ENCODE data around the gene NBDY. TPM values are rescaled to one million over a fixed set of nuclear protein-coding genes. Genes with fewer than 3 reads are reported as not detected.
A peak's percentile ranks its signal among the peaks of the same experiment; 100 is the strongest.

Gene NBDY
- total RNA-seq, 1 donor from 2014 or later = 90.1 TPM

DNA sequence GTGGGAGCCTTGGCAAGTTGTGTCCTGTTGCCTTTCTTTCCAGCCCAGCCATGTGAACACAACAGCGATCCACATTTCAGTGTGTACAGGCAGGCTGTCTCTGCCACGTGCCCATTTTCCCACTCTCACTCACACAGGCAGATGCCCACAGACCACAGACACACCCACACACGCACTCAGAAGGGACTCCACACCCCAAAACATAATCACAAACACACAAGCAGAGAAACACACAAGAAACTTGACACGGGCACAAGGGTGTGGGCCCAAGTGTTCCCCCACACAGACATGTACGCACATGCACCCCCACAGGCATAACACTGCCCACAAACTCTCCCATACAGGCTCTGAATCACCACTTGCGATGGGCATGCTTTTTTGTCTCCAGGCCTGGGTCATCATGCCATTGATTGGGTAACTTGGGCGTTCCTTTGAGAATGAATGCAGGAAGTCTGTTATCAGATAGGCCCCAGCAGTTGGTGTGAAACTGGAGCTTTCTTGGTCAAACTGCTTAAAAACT is 84.3 kb downstream of the NBDY start:
- H3K9me3 Mint-ChIP-seq (ENCODE audit: unreplicated experiment) = no peaks in the 10 kb centered on the region
- no peak for DNase-seq (ENCODE audit: low spot score)
- H3K27me3 Mint-ChIP-seq (ENCODE audit: unreplicated experiment) = no peaks in the 10 kb centered on the region
- H3K4me3 Mint-ChIP-seq (ENCODE audit: unreplicated experiment) = peak overlapping the region; percentile 63
- H3K27ac Mint-ChIP-seq (ENCODE audit: unreplicated experiment) = peak overlapping the region; percentile 83
- TF ChIP-seq, protein P1, sequence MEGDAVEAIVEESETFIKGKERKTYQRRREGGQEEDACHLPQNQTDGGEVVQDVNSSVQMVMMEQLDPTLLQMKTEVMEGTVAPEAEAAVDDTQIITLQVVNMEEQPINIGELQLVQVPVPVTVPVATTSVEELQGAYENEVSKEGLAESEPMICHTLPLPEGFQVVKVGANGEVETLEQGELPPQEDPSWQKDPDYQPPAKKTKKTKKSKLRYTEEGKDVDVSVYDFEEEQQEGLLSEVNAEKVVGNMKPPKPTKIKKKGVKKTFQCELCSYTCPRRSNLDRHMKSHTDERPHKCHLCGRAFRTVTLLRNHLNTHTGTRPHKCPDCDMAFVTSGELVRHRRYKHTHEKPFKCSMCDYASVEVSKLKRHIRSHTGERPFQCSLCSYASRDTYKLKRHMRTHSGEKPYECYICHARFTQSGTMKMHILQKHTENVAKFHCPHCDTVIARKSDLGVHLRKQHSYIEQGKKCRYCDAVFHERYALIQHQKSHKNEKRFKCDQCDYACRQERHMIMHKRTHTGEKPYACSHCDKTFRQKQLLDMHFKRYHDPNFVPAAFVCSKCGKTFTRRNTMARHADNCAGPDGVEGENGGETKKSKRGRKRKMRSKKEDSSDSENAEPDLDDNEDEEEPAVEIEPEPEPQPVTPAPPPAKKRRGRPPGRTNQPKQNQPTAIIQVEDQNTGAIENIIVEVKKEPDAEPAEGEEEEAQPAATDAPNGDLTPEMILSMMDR (IDR thresholded peaks at IDR 0.05; ENCODE audit: unreplicated experiment) = no peak
- peaks cover 14% of the 10 kb centered on the region for H3K4me1 Mint-ChIP-seq (ENCODE audit: unreplicated experiment)
- H3K36me3 Mint-ChIP-seq (ENCODE audit: low read depth, unreplicated experiment) = peaks cover 3% of the 10 kb centered on the region

DNA sequence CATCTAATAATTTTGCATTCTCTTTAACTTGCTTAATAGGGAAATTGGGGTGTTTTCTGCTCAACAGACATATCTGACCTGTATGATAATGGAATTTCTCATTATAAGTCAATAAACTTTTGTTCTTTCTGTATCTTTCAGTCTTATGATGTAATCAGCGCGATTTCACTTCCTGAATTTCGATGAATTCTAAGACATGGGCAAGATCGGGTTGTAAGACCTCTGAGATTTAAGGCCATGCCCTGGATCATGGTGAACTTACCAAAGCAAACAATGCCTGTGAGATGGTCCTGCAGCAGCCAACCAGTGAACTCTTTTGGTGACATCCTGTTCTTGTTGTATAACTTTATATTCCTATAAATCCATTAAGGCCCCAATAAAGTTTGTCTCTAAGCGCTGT is 88.1 kb downstream of the NBDY start:
- Mint-ChIP-seq H3K27me3 (ENCODE audit: unreplicated experiment) (no peaks in the 10 kb centered on the region), H3K36me3 (ENCODE audit: low read depth, unreplicated experiment) (peaks cover 3% of the 10 kb centered on the region), H3K4me1 (ENCODE audit: unreplicated experiment) (peaks cover 14% of the 10 kb centered on the region), H3K4me3 (ENCODE audit: unreplicated experiment) (no peak overlapping the region), H3K27ac (ENCODE audit: unreplicated experiment) (no peak overlapping the region), H3K9me3 (ENCODE audit: unreplicated experiment) (no peaks in the 10 kb centered on the region)
- TF ChIP-seq, protein P1 (IDR thresholded peaks at IDR 0.05; ENCODE audit: unreplicated experiment) = no peak
- DNase-seq (ENCODE audit: low spot score) = no peak

DNA sequence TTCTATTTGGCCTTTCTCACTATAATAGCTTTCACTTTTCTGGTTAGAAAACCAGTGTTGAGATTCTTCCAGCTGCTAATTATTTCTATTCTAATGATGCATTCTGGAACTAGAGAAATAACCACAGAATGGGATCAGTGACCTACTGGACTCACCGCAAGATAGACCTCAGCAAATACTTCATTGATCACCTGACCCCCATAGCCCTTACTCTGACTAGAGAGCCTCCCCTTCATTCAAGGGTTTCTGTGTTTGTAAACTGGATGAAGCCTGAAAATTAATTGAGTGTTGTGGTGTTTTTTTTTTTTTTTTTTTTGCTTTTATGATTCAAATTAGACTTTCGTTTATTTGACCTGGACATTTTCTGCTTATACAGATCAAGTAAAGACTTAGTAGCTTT is 97.0 kb downstream of the NBDY start:
- H3K4me1 Mint-ChIP-seq (ENCODE audit: unreplicated experiment) = no peaks in the 10 kb centered on the region
- H3K27me3 Mint-ChIP-seq (ENCODE audit: unreplicated experiment) = no peaks in the 10 kb centered on the region
- TF ChIP-seq, protein P1 (IDR thresholded peaks at IDR 0.05; ENCODE audit: unreplicated experiment) = no peak
- no peak overlapping the region for H3K4me3 Mint-ChIP-seq (ENCODE audit: unreplicated experiment)
- H3K36me3 Mint-ChIP-seq (ENCODE audit: low read depth, unreplicated experiment) = no peaks in the 10 kb centered on the region
- H3K27ac Mint-ChIP-seq (ENCODE audit: unreplicated experiment) = no peak overlapping the region
- no peak for DNase-seq (ENCODE audit: low spot score)
- no peaks in the 10 kb centered on the region for H3K9me3 Mint-ChIP-seq (ENCODE audit: unreplicated experiment)

DNA sequence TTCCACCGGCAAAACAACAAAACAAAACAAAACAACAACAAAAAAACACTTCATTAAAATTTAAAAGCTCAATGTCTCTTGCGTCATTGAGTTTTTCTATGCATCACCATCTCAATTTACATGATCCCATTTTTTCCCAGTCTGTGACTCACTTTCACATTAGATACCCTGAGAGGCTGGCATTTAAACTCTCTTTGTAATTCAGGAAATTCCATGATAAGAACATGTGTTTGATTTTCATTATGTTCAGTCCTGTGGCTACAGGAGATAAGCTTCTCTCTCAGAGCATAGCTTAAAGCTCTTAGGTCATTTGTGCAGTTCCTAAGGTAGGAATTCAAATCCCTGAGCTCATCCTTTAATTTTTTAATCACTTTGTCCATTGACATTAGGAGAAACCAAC is 104.6 kb downstream of the NBDY start:
- no peaks in the 10 kb centered on the region for H3K9me3 Mint-ChIP-seq (ENCODE audit: unreplicated experiment)

DNA sequence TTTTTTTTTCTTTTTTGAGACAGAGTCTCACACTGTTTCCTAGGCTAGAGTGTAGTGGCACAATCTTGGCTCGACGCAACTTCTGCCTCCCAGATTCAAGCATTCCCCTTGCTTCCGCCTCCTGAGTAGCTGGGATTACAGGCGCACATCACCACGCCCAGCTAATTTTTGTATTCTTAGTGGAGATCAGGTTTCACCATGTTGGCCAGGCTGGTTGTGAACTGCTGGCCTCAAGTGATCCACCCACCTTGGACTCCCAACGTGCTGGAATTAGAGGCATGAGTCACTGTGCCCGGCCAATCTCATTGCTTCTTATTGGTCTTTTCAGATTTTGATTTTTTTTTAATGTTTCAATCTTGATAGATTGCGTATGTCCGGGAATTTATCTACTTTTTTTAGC is 124.4 kb downstream of the NBDY start:
- DNase-seq (ENCODE audit: low spot score) = no peak
- no peaks in the 10 kb centered on the region for H3K4me1 Mint-ChIP-seq (ENCODE audit: unreplicated experiment)

More for the DNA sequence above, 104.6 kb downstream of the NBDY start:
- Mint-ChIP-seq H3K27me3 (ENCODE audit: unreplicated experiment) (no peaks in the 10 kb centered on the region), H3K27ac (ENCODE audit: unreplicated experiment) (no peak overlapping the region), H3K36me3 (ENCODE audit: low read depth, unreplicated experiment) (no peaks in the 10 kb centered on the region), H3K4me3 (ENCODE audit: unreplicated experiment) (no peak overlapping the region), H3K4me1 (ENCODE audit: unreplicated experiment) (no peaks in the 10 kb centered on the region)
- DNase-seq (ENCODE audit: low spot score) = no peak
- TF ChIP-seq, protein P1 (IDR thresholded peaks at IDR 0.05; ENCODE audit: unreplicated experiment) = no peak

More for the DNA sequence above, 124.4 kb downstream of the NBDY start:
- Mint-ChIP-seq H3K27ac (ENCODE audit: unreplicated experiment) (no peak overlapping the region), H3K9me3 (ENCODE audit: unreplicated experiment) (no peaks in the 10 kb centered on the region), H3K36me3 (ENCODE audit: low read depth, unreplicated experiment) (no peaks in the 10 kb centered on the region), H3K4me3 (ENCODE audit: unreplicated experiment) (no peak overlapping the region), H3K27me3 (ENCODE audit: unreplicated experiment) (no peaks in the 10 kb centered on the region)
- TF ChIP-seq, protein P1 (IDR thresholded peaks at IDR 0.05; ENCODE audit: unreplicated experiment) = no peak
